GDM1 (cell line): ENCODE data around the gene ASGR1.
"Not testable (repeated sequence)": the region's sequence is repeated elsewhere in the genome, so short reads cannot be mapped to it uniquely, and the experiment has no call there.

Experiments
- DNase-seq: peaks from one replicate; lab custom pipeline; 2025; lab: John Stamatoyannopoulos, UW

Gene ASGR1

DNA sequence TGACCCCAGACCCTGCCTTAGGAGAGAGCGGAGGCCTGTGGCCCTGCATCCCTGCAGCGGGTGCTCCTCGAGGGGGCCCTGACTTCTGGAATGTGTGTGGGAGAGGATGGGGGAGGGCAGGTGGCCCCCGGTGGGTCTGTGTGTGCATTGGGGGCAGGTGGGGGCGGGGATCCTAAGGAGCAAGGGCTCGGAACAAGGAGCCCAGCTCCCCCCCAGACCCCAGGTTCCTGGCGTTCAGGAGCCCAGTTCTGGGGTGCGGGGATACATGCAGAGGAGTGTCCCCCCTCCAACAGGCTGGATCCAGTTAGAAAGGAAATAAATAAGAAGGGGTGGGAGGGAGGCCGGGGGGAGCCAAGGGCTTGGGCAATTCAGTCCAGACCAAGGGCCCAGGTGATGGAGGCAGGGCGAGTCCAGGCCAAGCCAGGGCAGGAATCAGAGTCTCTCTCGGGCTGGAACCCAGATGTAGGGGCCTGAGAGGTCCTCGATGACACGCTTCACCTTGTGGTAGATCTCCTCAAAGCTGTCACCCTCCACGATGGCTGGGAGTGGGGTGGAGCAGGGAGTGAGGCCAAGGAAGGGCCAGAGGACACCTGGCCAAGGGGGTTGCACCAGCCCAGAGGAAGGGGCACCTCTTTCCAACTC lies 11.2 kb upstream of the ASGR1 start:
- no peak for DNase-seq

GRCh38 chr17:7186241-7186640 lies 7.1 kb upstream of the ASGR1 start:
- DNase-seq, result no peak

DNA sequence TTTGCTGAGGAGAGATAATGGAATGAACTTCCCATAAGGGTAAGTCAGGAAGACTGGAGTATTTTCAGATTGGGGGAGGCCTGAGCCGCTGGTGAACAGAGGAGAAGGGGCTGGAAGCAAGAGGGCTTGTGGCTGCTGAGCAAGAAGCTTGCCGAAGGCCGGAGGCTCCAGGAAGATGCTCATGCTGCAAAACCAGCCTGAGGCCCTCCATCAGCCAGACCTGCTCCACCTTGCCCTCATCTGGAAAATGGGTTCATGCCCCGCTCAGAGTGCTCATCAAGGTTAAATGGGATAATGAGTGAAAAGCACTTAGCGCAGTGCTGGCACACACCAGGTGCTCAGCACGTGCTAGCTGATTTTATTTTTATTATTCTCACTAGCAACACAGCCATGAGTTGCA lies 5.5 kb upstream of the ASGR1 start:
- no peak for DNase-seq

GRCh38 chr17:7184091-7184488 lies 4.9 kb upstream of the ASGR1 start:
- peak; percentile 27 for DNase-seq

DNA sequence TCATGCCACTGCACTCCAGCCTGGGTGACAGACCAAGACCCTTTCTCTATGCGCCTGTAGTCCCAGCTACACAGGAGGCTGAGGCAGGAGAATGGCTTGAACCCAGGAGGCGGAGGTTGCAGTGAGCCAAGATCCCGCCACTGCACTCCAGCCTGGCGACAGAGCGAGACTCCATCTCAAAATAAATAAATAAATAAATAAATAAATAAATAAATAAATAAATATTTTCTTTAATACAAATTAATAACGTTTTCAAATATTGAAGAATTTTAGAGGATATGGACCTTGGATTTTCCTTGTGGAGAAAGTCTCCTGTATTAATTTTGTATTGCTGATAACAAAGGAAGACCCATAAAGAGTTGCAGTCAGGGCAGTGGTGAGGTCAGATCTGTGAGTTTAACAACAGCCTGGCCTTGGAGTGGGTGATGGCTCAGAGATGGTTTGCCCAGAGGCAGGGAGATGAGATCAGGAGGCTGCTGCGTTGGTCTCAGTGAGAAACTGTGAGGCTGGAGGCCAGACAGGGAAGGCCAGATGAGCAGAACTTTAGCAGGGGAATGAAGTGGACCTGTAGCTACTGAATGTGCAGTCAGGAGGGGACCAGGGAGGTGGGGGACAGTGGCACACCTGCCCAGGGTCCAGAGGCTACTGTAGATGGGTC lies 4.4 kb upstream of the ASGR1 start:
- DNase-seq, result no peak

DNA sequence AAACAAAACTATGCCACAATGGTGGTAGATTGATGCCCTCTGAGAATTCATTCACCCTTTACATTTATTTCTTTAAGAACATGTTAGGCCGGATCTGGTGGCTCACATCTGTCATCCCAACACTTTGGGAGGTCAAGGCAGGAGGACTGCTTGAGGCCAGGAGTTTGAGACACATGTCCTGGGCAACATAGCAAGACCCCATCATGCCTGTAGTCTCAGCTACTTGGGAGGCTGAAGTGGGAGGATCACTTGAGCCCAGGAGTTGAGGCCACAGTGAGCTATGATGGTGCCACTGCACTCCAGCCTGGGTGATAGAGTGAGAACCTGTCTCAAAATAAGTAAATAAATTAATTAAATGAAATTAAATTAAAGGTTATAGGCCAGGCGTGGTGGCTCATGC lies 2.9 kb upstream of the ASGR1 start:
- DNase-seq, result not testable (repeated sequence)

DNA sequence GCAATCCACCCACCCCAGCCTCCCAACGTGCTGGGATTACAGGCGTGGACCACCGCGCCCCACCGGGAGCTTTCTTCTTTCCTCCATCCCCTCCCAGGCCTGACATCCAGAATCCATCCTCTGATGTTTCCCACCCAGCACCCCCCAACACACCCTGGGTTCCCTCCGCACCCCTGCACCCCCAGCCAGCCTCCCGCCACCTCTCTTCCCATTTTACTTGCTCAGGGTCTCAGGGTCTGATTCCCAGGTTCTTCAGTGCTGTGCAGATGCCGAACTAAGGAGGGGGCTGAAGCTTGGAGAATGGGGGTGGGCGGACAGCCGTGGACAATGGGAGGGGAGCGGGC lies 225 bp downstream of the ASGR1 start:
- no peak for DNase-seq

DNA sequence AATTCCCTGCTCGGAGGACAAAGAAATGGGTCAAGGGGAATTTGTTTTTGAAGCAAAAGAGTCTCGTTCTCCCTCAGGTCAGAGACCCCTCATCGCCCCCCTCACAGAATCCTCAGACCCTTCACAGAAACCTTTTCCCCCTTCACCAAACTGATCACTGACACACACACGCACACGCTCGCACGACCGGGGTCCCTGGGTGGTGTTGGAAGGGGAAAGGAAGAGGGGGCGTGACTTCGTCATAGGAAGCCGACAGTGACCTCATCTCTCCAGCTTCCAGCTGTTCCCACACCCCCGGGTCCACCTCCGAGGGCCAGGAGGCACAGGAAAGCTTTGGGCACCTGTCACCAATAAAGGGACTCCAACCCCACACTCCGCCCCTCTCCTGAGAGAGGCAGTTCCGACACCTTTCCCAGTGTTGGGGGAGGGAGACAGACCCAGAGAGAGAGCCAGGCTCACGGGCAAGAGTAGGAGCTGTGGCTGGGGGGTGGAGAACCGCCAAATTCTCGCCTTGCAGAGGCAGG lies 1.2 kb downstream of the ASGR1 start:
- DNase-seq, result no peak

DNA sequence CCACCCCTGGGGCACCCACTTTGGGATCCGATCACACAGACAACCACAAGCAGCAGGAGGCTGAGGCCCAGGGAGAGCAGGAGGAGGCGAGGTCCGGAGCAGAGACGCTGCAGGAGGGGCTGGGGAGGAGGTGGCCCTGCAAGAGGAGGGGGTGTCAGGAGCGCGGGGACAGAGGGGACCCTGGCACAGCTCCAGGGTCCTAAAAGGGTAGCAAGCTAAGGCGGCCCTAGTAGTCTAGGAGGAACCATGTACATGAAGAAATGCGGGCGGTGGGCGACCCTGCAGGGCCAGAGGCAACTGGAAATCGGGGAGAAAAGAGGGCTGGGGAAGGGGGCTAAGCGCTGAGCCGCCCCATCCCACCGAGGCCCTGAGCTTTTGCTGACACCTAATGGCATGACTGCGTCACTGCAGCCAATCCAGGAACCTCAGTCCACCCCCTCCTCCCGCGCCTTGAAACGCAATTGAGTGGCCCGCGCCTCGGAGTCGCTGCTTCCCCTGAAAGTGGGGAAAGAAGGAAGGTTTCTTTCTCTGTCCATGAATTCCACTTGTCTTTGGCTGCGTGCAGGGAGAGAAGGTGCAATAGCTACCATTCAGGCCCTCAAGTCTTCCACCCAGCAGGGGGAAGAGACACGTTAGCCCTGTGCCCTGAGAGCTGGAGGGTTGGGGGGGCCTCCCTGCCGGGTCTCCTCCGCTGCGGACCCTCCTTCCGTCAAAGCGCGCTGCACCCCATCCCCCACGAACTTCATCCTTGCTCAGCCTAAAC lies 1.8 kb downstream of the ASGR1 start:
- DNase-seq, result peak; percentile 58

GRCh38 chr17:7176841-7177190 lies 2.4 kb downstream of the ASGR1 start:
- DNase-seq, result no peak

GRCh38 chr17:7176107-7176840 lies 2.9 kb downstream of the ASGR1 start:
- DNase-seq, result no peak

GRCh38 chr17:7175330-7175733 lies 3.8 kb downstream of the ASGR1 start:
- DNase-seq, result no peak

- DNase-seq, result no peak
Observed at GRCh38 chr17:7174603-7175326, 4.4 kb downstream of the ASGR1 start.

GRCh38 chr17:7173687-7174602 lies 5.2 kb downstream of the ASGR1 start:
- peak; percentile 94 for DNase-seq

DNA sequence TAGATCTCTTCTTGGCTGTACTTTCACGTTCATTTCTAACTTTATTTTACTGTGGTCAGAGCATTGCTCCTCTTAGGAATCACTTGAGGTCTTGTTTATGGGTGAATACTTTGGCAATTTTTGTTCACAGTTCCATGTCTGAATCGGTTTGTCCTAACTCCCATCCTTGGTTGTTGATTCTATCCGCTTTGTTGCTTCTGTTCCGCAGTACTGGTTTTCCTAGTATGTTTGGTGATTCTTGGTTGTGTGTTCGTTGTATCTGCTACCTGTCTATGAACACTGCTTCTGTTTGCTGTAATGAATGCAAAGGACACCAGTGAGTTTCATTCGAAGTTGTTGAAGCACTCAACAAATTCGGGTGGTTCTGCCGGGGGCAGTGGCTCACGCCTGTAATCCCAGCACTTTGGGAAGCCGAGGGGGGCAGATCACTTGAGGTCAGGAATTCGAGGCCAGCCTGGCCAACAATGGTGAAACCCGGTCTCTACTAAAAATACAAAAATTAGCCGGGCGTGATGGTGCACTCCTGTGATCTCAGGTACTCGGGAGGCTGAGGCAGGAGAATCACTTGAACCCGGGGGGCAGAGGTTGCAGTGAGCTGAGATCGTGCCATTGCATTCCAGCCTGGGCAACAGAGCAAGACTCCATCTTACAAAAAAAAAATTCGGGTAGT lies 6.5 kb downstream of the ASGR1 start:
- not testable (repeated sequence) for DNase-seq

DNA sequence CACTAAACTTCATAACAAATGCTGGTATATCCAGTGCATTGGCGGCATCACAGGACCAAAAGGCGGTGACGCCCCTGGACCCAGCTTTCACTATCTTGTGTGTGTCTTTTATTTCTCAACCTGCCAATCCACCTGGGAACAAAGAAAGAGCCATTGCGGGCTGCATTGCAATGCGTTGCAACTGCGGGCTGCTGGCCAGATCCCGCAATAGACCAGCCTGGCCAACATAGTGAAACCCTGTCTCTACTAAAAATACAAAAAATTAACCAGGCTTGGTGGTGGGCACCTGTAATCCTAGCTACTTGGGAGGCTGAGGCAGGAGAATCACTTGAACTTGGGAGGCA lies 9.6 kb downstream of the ASGR1 start:
- not testable (repeated sequence) for DNase-seq

DNA sequence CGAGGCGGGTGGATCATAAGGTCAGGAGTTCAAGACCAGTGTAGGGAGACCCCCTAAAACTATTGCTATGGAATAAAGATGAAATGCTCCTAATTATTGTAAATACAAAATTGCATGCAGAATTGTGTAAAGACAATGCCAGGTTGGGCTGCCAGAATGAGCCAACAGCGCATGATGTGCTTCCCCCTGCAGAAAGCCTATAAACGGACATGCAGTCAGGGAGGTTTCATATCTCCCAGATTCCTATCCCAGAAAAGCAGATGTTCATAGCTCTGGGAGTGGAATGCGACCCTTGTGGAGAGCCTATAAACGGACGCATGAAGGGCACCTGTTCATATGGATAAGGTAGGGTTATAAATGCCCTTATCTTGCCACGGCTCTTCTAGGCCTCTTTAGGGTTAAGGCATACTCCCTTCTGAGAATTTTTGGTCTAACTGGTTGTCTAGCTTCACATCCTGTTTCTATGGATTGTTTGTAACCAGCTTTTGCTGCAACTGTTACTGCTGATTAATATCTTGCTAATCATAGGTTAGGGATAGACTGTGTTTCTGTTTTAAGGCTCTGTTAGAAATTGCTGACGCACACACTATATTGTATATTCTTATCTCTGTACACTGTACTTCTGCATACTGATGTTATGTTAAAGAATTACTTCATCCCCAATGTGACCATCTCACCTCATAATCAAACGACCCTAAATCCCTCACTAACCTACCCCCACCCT lies 10.2 kb downstream of the ASGR1 start:
- not testable (repeated sequence) for DNase-seq

DNA sequence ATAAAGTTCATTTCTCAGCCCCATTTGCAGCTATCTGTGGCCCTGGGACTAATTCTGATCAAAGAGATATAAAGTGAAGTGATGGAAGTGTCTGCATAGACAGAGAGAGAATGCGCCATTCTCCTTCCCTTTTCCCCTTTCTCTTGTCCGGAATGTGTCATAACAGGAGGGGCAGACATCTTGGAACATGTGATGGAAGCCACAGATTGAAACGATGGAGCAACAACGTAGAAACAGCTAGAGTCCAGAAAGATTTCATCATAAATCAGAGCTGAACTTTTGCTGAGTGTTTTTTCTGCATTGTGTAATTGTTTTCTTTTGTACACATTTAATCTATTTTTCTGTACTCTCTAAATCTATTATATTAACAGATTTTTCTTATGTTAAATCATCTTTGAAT lies 11.3 kb downstream of the ASGR1 start:
- DNase-seq, result no peak

DNA sequence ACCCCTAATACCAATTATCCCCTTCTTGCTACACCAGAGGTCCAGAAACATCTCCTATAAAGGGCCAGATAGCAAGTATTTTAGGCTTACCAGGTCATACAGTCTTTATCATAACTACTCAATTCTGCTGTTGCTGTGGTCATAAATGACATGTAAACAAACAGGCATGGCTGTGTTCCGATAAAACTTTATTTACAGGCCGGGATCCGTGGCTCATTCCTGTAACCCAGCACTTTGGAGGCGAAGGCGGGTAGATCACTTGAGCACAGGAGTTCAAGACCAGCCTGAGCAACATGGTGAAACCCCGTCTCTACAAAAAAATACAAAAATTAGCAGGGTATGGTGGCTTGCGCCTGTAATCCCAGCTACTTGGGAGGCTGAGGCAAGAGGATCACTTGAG lies 12.3 kb downstream of the ASGR1 start:
- DNase-seq, result no peak

DNA sequence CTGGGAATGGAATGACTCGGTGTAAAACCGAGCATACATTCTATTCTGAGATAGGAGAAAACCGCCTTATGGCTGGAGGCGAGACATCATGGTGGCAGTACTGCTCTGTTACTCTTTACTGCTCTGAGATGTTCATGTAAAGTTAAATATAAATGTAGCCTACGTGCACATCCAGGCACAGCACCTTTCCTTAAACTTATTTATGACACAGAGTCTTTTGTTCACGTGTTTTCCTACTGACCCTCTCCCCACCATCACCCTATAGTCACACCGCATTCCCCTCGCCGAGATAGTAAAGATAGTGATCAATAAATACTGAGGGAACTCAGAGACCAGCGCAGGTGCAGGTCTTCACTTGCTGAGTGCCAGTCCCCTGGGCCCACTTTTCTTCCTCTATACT lies 19.6 kb downstream of the ASGR1 start:
- not testable (repeated sequence) for DNase-seq
